IgD-negative memory B cell (primary cell): Measurements from ENCODE around the gene NELL1. TPM values are rescaled to one million over a fixed set of nuclear protein-coding genes. Genes with fewer than 3 reads are reported as not detected.

Experiments used
- H3K27ac Mint-ChIP-seq, 3 donors: one replicate each; pipeline ENCODE4 v1.8.0; 2020 to 2022; ENCODE audit warnings: mild to moderate bottlenecking in 3 of 3, mixed read lengths in 3 of 3, moderate library complexity in 1 of 3
- H3K27me3 Mint-ChIP-seq: one replicate; pipeline ENCODE4 v1.8.0; 2021; ENCODE audit warnings: mixed read lengths
- H3K36me3 Mint-ChIP-seq: one replicate; pipeline ENCODE4 v1.8.0; 2020; ENCODE audit warnings: mild to moderate bottlenecking, mixed read lengths
- H3K4me1 Mint-ChIP-seq, 3 donors: one replicate each; pipeline ENCODE4 v1.8.0; 2020 to 2022; ENCODE audit warnings: mixed read lengths in 3 of 3, mild to moderate bottlenecking in 1 of 3
- H3K4me3 Mint-ChIP-seq, 4 donors: one replicate each; pipeline ENCODE4 v1.8.0; 2020 to 2022; ENCODE audit warnings: mild to moderate bottlenecking in 4 of 4, mixed read lengths in 4 of 4, moderate library complexity in 3 of 4
- H3K9me3 Mint-ChIP-seq, 3 donors: one replicate each; pipeline ENCODE4 v1.8.0; 2020 to 2021; ENCODE audit warnings: mixed read lengths in 3 of 3, mild to moderate bottlenecking in 1 of 3
- polyA plus RNA-seq: library from polyadenylated mRNA; unstranded; fragments of 300-500 nt; fragmentation: Illumina TruSeq; gene quantifications from one replicate; pipeline ENCODE4 v1.2.3, GENCODE V29; 2021

Gene NELL1
- polyA plus RNA-seq, 1 donor from 2014 or later = not detected

DNA sequence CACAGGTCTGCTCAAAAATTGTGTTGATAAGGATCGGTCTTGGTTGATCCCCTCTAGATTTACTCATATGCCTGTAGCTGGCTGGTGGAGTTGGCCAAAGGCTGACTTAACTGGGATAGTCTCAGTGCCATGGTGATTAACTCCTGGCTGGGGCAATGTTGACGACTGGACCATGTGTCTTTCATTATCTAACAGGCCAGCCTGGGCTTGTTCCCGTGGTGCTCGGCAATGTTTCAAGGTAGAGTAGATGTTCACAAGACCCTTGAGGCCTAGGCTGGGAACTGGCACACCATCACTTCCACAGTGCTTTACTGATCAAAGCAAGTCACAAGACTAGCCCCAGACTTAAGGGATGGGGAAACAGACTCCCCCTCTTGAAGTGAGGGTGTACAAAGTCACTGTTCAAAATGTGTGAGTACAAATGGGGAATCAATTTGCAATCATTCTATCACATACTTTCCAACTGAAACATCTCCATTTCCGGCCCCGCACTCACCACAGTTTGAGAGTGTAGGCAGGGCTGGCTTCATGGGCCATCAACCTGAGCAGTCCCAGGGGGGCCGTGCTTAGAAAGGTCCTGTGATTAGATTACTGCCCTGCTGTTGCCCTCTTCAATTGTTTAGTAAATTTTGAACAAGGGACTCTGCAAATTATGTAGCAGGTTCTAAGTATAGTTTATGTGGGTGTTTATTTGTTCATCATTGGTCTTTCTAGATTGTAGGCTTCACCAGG is 240.8 kb downstream of the NELL1 start:
- Mint-ChIP-seq H3K27ac (no peak overlapping the region), H3K36me3 (no peaks in the 10 kb centered on the region), H3K4me3 (no peak overlapping the region), H3K27me3 (no peaks in the 10 kb centered on the region), H3K9me3 (peaks cover 2 to 12% (median 9%) of the 10 kb centered on the region in 3 donors), H3K4me1 (no peaks in the 10 kb centered on the region)

DNA sequence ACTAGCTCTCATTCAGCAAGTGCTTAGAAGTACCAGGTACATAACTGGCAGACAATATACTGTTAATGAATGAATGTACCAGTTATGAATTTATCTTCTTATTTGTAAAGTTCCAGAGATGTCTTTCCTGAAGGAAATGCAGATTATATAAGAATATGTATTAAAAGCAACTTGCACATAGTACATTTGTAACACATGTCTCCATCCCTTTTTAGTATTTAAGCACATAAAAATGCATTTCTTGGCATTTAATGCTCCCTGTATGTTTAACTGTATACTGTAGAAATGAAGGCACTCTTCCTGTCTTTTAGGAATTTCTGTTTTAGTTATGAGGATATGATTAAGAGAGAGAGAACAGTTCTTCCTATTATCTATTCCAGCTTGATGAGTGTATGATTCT is 241.3 kb downstream of the NELL1 start:
- Mint-ChIP-seq H3K27me3 (no peaks in the 10 kb centered on the region), H3K36me3 (no peaks in the 10 kb centered on the region), H3K9me3 (peaks cover 0 to 12% (median 8%) of the 10 kb centered on the region in 3 donors), H3K4me3 (no peak overlapping the region), H3K4me1 (no peaks in the 10 kb centered on the region), H3K27ac (no peak overlapping the region)

DNA sequence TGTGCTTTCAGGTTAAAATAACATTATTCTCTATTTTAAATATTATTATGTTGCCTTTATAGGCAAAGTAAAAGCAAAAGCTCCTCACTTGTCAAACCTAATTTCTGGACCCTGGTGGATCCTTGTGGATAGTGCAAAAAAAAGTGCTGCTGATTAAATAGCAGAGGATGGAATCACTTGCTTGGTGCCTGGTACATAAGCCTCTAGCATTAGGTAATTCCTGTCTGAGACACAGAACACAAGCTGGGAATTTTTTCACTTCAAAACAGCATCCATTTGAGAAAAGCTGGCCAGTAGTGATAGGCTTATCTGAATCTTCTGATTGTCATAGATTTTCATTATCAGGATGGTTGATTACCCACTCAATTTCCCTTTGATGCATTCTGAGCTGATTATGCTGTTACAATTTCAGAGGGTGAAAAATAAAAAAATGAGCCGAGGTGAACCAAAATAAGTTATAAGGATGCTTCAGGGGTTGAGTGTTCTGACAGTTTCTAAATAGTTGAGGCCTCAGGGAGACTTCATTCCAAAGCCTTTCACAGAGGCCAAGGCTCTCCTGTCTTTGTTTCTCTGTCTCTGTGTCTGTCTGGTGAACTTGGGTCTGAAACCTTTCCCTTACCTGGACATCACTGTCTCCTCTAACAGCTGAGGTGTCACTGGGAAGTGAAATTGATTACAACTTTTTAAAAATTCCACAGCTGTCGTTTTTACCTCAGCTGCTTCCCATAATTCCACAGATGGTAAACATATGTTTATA is 242.9 kb downstream of the NELL1 start:
- Mint-ChIP-seq H3K4me3 (no peak overlapping the region), H3K9me3 (peaks cover 0 to 12% (median 9%) of the 10 kb centered on the region in 3 donors), H3K36me3 (no peaks in the 10 kb centered on the region), H3K27me3 (peaks cover 2% of the 10 kb centered on the region), H3K4me1 (no peaks in the 10 kb centered on the region), H3K27ac (no peak overlapping the region)

DNA sequence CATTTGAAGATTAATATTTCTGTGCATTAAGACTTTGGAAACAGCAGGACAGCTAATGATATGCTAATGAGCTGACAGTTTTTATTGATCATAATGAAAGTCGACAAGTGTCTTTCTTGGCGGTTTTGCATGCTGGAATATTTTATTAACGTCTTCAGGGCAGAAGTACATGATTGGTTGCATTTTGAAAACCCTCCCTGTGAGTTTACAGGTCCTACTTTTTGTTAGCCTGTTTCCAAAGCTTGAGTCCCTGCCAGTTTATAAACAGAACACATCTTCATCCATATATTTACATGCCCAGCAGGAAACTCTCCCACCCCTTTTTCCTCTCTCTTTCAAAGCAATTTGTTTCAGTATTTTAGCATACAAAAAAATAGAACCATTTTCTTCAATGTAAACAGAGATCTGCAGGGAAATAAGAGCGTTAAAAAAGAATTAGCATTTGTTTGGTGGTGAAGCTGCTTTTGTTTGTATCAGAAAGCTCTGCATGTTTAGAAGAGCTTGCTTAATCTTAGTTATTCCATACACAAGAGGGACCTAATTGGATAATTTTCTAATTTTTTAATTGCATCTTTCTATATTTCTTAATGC is 243.6 kb downstream of the NELL1 start:
- Mint-ChIP-seq H3K36me3 (no peaks in the 10 kb centered on the region), H3K4me1 (no peaks in the 10 kb centered on the region), H3K27me3 (peaks cover 2% of the 10 kb centered on the region), H3K27ac (no peak overlapping the region), H3K4me3 (no peak overlapping the region), H3K9me3 (peaks cover 0 to 9% (median 6%) of the 10 kb centered on the region in 3 donors)

DNA sequence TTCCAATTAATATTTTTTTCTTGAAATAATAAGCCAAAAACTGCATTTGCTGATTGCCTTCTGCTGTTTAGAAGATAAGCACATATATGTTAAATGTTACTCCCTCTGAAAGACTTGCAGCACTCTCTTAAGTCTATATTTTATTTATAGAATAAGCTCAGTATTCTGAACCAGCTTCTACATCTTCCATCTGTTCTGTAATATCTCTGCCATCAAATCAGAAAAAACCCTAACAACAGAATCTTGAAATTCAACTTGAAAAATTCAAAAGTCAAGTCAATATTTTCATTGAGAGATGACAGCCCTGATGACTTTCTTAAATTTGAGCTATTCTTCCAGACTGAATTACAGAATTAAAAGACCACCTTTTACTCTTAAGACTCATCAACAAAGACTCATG is 247.9 kb downstream of the NELL1 start:
- Mint-ChIP-seq H3K9me3 (peaks cover 0 to 13% (median 3%) of the 10 kb centered on the region in 3 donors), H3K27me3 (peaks cover 2% of the 10 kb centered on the region), H3K4me1 (no peaks in the 10 kb centered on the region), H3K36me3 (no peaks in the 10 kb centered on the region), H3K27ac (no peak overlapping the region), H3K4me3 (no peak overlapping the region)

DNA sequence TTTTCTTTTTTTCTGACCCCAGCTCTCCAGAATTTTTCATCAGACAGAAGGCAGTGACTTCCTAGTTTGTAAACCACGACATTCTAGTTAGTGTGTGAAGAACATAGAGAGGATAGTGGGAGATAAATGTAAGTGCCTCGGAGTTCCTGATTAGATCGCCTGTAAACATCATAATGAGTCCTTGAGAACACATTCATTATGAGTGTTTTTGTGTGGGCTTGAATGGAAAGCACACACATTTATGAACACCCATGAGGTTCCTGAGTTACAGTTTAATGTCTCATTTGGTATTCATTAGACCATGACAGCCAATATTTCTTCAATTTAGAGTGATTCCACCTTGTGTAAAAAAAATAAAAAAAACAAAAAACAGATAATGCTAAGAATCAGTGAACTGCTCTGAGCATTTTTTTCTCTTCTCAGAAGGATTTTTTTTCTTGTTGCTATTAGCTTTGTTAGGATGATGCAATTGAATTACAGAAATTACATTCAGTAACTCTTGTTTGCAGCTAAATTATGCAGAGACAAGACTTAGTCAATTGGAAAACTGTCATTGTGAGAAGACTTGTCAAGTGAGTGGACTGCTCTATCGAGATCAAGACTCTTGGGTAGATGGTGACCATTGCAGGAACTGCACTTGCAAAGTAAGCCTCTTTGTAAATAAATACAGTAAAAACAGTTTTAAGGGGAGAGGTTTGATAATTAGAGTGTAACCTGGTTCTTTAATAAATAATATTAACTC is 257.6 kb downstream of the NELL1 start:
- no peak overlapping the region for H3K4me3 Mint-ChIP-seq
- H3K36me3 Mint-ChIP-seq = no peaks in the 10 kb centered on the region
- no peak overlapping the region for H3K27ac Mint-ChIP-seq
- H3K9me3 Mint-ChIP-seq = peaks cover 0 to 2% (median 2%) of the 10 kb centered on the region in 3 donors
- no peaks in the 10 kb centered on the region for H3K27me3 Mint-ChIP-seq
- no peaks in the 10 kb centered on the region for H3K4me1 Mint-ChIP-seq

DNA sequence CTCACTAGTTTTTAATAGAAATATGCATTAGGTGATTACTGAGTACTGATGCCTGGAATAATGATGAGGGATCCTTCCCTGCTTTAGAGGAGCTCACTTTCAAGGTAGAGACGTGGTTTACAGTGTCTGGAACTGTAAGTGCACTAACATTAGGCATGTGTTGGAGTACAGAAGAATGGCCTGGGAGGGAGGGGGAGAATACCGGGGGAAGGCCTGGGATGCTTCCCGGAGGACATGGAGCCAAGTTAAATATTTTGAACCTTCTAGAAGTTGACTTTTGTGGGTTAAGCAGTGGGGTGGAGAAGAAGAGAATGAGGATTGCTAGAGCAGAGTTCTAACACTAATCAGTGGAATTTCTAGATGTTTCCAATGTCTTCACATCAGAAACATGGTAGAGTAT is 261.6 kb downstream of the NELL1 start:
- H3K4me1 Mint-ChIP-seq = no peaks in the 10 kb centered on the region
- no peak overlapping the region for H3K4me3 Mint-ChIP-seq
- no peaks in the 10 kb centered on the region for H3K36me3 Mint-ChIP-seq
- H3K9me3 Mint-ChIP-seq = peaks cover 0 to 3% (median 2%) of the 10 kb centered on the region in 3 donors
- H3K27ac Mint-ChIP-seq = no peak overlapping the region
- H3K27me3 Mint-ChIP-seq = no peaks in the 10 kb centered on the region

DNA sequence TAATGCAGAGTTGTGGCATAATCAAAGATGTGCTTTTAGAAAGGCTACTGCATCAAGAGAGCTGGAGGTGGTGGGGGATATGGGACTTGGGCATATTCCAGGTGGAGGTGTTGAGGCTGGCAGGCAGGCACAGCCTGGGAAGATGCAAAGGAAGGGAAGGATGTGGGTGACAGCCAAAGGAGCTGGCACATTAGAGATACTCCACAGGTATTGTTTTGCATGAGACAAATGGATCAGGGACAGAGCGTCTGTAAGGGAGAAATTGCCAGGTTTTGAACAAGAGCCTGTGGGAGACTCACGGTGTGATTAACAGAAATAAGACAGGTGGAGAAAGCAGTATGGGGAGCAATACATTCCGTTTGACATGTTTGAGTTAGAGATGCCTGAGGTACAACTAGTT is 263.7 kb downstream of the NELL1 start:
- Mint-ChIP-seq H3K27ac (no peak overlapping the region), H3K4me3 (no peak overlapping the region), H3K4me1 (no peaks in the 10 kb centered on the region), H3K27me3 (no peaks in the 10 kb centered on the region), H3K9me3 (peaks cover 0 to 5% (median 0%) of the 10 kb centered on the region in 3 donors), H3K36me3 (no peaks in the 10 kb centered on the region)

DNA sequence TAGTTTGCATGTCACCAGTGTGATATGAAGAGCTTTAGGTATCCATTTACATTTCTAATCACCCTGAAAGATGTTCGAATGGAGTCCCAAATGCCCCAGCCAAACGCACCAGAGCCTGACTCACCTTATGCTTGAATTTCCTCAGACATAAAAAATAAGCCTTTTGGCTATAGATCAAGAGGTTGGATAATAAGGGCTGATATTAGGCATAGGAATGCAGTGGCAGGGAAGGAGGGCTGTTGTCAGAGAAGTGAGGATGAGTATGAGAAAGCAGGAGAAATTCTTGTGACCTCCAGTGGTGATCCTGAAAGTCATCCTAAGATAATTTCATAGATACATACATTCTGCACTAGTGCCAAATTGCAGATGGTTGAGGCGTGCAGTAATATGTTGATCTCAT is 264.6 kb downstream of the NELL1 start:
- no peak overlapping the region for H3K27ac Mint-ChIP-seq
- no peaks in the 10 kb centered on the region for H3K36me3 Mint-ChIP-seq
- peaks cover 0 to 5% (median 2%) of the 10 kb centered on the region in 3 donors for H3K9me3 Mint-ChIP-seq
- peak overlapping the region in 1 of 4 donors; percentile 18 for H3K4me3 Mint-ChIP-seq
- H3K4me1 Mint-ChIP-seq = no peaks in the 10 kb centered on the region
- H3K27me3 Mint-ChIP-seq = no peaks in the 10 kb centered on the region

DNA sequence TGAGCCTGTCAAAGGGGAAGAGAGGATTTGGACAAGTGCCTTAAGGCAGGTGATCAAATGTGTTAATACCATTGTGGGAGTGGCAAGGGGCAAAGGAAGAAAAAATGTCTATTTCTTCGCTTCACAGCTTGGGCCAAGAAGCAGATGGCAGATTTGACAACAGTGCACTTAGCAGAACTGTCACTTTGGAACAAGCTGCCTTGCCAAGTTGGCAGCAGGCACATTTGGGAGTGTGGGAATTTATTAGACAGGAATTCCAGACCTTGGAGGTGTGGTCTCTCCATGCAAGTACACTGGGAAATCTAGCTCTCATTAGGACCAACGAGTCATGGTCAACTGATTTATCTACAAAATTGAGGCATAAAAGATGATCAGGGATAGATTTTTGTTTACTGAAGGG is 265.1 kb downstream of the NELL1 start:
- Mint-ChIP-seq H3K4me3 (no peak overlapping the region), H3K4me1 (no peaks in the 10 kb centered on the region), H3K27ac (no peak overlapping the region), H3K36me3 (no peaks in the 10 kb centered on the region), H3K9me3 (peaks cover 2 to 5% (median 2%) of the 10 kb centered on the region in 3 donors), H3K27me3 (no peaks in the 10 kb centered on the region)

DNA sequence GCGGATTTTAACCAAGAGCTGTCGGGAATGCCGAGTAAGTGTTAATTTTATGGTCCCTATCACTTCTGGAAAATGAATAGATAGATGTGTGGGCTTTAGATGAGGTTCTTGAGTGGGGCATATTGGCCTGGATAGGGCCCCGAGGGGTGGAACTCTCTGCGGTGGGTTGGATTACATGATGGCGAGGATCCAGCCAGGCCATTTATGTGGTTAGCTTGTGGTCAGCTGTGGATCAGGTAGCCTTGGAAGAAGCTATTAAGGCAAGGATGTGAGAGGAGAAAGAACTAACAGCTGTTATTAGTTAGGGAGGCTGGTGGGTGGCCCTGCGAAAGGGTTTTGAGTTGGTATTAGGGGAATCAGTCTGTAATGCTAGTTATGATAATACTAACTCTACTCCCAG is 268.4 kb downstream of the NELL1 start:
- Mint-ChIP-seq H3K4me1 (no peaks in the 10 kb centered on the region), H3K9me3 (peaks cover 2 to 8% (median 2%) of the 10 kb centered on the region in 3 donors)

DNA sequence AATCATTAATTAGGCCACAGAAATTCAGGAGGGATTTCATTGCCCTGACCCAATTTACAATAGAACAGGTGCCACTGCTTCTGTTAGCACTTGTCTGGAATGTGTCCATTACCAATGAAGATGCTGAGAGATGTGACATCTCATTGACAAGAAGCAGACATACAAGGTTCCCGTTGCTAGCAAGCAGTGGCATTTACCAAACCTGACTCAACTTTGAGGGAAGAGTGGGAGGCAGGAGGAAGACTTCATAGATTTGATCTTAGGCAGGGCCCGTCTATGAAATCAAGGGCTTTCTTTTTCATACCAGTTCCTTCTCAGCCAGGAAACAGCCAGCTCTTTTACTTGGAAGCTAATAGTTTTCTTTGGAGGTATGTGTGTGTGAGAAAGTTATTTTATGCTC is 280.2 kb downstream of the NELL1 start:
- Mint-ChIP-seq H3K27me3 (no peaks in the 10 kb centered on the region), H3K4me1 (no peaks in the 10 kb centered on the region), H3K36me3 (no peaks in the 10 kb centered on the region), H3K9me3 (peaks cover 0 to 3% (median 2%) of the 10 kb centered on the region in 3 donors), H3K4me3 (no peak overlapping the region), H3K27ac (no peak overlapping the region)

More for the DNA sequence above, 268.4 kb downstream of the NELL1 start:
- Mint-ChIP-seq H3K27me3 (no peaks in the 10 kb centered on the region), H3K27ac (no peak overlapping the region), H3K36me3 (no peaks in the 10 kb centered on the region), H3K4me3 (no peak overlapping the region)

DNA sequence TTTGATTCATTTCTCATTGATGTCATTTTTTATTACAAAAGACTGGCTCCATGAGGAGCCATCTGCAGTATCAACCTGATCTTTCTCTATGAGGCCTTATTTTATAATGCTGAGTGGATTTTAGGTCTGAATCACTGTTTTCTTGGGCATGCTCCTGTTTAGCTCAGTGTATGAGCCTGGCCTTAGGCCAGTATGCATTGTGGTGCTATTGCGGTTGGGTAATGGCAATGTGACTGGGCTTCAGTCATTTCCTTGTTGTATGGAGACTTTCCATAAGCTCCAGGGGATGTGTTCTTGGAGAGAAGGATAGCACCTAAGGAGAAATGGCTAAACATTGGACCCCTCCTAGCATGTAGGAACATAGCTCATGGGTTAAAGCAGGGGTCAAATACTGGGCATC is 293.2 kb downstream of the NELL1 start:
- H3K36me3 Mint-ChIP-seq = no peaks in the 10 kb centered on the region
- no peak overlapping the region for H3K4me3 Mint-ChIP-seq
- peaks cover 0 to 9% (median 5%) of the 10 kb centered on the region in 3 donors for H3K9me3 Mint-ChIP-seq
- no peaks in the 10 kb centered on the region for H3K27me3 Mint-ChIP-seq
- H3K4me1 Mint-ChIP-seq = no peaks in the 10 kb centered on the region
- H3K27ac Mint-ChIP-seq = no peak overlapping the region

DNA sequence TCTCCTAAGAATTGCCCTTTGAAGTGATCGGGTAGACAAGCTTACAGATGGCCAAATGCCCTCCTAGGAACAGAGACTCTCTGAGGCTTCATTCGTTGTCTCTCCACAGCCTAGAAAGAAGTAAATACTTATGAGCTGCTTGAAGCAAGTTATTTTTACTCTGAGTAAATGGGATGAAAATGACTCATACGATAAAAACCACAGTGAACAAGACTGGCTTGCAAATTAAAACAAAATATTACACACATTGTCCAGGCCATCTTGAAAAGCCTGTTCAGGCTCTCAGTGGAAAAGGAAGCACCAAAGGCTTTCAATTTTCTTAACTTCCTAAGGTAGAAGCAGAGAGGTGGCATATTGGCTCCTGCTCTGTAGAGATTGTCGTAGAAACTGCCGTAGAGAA is 294.2 kb downstream of the NELL1 start:
- Mint-ChIP-seq H3K36me3 (no peaks in the 10 kb centered on the region), H3K4me3 (no peak overlapping the region), H3K4me1 (no peaks in the 10 kb centered on the region), H3K27me3 (no peaks in the 10 kb centered on the region), H3K27ac (no peak overlapping the region), H3K9me3 (peaks cover 0 to 9% (median 7%) of the 10 kb centered on the region in 3 donors)

DNA sequence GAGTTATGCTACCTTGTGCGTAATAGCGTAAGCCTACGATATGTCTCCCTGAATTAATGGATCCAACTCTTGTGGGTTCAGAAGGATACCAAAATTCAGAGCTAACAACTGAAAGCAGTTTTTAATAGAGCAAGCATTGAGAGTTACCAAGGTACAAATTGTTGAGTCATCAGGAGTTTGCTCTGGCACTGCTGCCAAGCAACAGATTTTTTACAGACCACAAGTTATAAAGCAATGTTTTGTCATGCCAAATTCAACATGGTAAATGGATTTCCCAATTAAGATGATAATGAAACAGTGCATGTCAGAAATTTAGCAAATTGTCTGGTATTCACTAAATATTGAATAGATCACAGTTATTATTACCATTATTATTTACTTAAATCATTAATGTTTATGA is 295.6 kb downstream of the NELL1 start:
- Mint-ChIP-seq H3K9me3 (peaks cover 0 to 9% (median 7%) of the 10 kb centered on the region in 3 donors), H3K27me3 (no peaks in the 10 kb centered on the region), H3K36me3 (no peaks in the 10 kb centered on the region), H3K4me3 (no peak overlapping the region), H3K4me1 (no peaks in the 10 kb centered on the region), H3K27ac (no peak overlapping the region)
